Loucy (cell line): ENCODE measurements around the gene SEC14L1.

Source experiments
- EZH2phosphoT487 ChIP-seq: fragments of 200-600 bp; IDR thresholded peaks from 2 replicates; pipeline ENCODE4 v1.6.1; 2018; ENCODE audit warnings: antibody characterized with exemption, mild to moderate bottlenecking, moderate library complexity, borderline replicate concordance
- TF ChIP-seq, protein P1 (sequence below): fragments of 200-600 bp; sonication (generic); conservative IDR thresholded peaks from 2 replicates; pipeline ENCODE4 v1.5.1; 2014; ENCODE audit warnings: mild to moderate bottlenecking, antibody characterized with exemption, low read length

DNA sequence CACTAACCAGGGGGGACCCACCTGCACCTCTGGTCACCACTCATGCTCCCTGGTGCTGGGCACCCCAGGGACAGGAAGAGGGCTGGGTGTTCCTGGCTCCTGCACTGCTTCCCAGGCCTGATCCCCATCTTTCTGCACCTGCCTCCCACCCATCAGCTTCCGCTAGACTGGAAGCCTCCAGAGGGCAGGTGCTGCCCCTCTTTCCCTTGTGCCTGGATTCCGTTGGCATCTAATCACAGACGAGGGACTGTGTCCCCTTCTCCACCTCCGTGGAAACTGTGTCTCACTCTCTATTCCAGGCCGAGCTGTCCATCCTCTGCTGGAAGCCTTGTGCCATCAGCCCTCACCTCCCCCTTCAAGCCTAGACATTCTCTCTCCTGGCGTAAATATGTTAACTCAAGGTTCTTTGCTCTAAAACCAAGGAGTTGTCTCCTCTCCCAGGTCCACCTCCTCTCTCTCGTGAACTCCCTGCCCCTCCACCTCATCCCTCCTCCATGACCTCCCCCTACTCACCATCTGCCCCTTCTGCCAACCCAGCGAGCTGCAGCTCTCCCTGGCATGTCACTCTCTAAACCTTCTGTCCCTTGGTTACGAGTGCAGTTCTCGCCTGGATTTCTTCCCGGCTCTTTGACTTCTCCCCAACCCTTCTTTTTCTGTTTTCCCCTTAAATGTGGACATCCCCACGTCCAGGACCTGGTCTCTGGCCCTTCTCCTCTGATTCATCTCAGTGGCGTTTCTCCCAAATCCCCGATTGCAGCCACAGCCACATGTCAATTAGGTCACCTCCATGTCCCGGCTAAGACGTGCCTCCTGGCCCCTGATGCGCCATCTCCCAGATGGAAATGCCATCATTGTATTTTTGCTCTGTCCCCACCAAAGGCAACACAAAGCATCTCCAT is 107.7 kb downstream of the SEC14L1 start:
- TF ChIP-seq, protein P1, sequence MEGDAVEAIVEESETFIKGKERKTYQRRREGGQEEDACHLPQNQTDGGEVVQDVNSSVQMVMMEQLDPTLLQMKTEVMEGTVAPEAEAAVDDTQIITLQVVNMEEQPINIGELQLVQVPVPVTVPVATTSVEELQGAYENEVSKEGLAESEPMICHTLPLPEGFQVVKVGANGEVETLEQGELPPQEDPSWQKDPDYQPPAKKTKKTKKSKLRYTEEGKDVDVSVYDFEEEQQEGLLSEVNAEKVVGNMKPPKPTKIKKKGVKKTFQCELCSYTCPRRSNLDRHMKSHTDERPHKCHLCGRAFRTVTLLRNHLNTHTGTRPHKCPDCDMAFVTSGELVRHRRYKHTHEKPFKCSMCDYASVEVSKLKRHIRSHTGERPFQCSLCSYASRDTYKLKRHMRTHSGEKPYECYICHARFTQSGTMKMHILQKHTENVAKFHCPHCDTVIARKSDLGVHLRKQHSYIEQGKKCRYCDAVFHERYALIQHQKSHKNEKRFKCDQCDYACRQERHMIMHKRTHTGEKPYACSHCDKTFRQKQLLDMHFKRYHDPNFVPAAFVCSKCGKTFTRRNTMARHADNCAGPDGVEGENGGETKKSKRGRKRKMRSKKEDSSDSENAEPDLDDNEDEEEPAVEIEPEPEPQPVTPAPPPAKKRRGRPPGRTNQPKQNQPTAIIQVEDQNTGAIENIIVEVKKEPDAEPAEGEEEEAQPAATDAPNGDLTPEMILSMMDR, result no peak
- TF ChIP-seq EZH2phosphoT487, result no peak
